GM12865 (cell line): ENCODE measurements around the gene WNT1.
A peak's percentile ranks its signal among the peaks of the same experiment; 100 is the strongest.

Experiments used
- DNase-seq: peaks from one replicate; pipeline ENCODE4 v3.0.0; 2010; ENCODE audit warnings: low read depth
- H3K4me3 ChIP-seq: 2 replicates; pipeline ENCODE4 v1.5.1; 2011; ENCODE audit warnings: mild to moderate bottlenecking, low read depth, low read length, control low read depth
- CTCF ChIP-seq: IDR thresholded peaks from 2 replicates; pipeline ENCODE4 v1.5.1; 2011; ENCODE audit warnings: low read length, control low read depth, low read depth, inconsistent platforms; ENCODE audit not compliant: insufficient read depth; ENCODE audit errors: missing control alignments

Gene WNT1

DNA sequence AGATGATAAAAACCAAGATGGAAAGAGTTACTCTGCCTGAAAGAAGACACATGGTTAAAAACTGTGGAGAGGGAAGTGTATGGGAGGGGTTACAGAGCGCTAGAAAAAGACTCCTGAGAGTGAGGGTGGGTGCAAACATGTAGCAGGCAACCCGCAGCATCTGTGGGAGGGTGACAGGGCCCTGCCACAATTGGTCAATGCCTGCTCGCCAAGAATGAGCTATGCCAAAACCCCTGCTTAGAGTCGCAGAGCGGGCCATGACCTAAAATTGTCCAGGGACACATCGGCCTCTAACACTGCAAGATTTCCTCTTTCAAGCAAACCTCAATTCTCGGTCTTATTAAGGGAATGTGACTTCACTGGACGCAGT is 39.8 kb downstream of the WNT1 start:
- H3K4me3 ChIP-seq: peak overlapping the region; percentile 86
- no peak for TF ChIP-seq CTCF
- DNase-seq: peak; percentile 56

GRCh38 chr12:49018261-49019119 is 40.4 kb downstream of the WNT1 start, which contains the start of gene PRKAG1:
TSS of gene PRKAG1 (minus strand) at chr12:49018776. CDS start at chr12:49018740, 36 bp downstream.
- peak within 1 kb of the TSS; percentile 86 for H3K4me3 ChIP-seq
- peak; percentile 98 for DNase-seq
- TF ChIP-seq CTCF: peak; percentile 59

GRCh38 chr12:49019120-49019430 is 41.0 kb downstream of the WNT1 start:
- no peak for DNase-seq
- TF ChIP-seq CTCF: no peak
- H3K4me3 ChIP-seq: peak overlapping the region; percentile 86

DNA sequence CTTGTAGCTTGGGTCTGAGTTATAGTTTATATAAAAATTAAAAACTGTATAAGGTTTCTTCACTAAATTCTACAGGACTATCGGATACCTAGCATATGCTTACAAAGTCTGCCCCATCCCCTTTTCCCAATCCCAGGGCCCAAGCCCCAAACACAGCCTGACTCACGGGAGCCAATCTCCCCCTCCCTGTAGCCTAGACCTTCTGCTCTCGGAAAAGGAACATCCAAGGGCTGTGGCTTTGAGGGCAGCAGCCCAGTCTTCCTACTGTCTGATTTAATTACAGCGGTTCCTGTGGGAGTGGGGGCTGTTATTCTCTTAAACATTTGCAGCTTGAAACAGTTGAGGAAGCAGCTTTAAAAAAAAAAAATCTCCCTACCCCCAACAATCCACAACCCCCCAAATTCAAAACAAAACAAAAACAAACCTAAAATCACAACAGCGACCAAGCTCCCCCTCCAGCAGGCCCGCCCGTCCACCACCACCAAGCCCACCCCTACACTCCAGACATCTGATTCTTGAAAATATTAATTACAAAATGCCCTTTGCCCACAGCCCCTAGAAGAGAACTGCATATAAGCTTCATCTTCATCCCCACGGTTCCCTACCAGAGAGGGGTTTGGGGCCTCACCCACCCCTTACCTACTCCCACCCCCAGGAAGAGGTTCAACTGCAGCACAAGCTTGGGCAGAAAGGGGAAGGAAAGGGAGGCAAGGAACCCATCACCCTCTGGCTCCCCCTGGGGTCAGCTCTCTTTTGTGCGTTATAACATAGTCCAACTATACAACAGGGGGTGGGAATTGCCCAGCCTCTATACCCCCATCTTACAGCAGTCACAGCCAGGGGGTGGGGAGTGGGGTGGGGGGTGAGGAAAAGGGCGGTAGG is 41.6 kb downstream of the WNT1 start:
- peak; percentile 52 for DNase-seq
- H3K4me3 ChIP-seq: peak overlapping the region; percentile 86
- peak; percentile 50 for TF ChIP-seq CTCF

DNA sequence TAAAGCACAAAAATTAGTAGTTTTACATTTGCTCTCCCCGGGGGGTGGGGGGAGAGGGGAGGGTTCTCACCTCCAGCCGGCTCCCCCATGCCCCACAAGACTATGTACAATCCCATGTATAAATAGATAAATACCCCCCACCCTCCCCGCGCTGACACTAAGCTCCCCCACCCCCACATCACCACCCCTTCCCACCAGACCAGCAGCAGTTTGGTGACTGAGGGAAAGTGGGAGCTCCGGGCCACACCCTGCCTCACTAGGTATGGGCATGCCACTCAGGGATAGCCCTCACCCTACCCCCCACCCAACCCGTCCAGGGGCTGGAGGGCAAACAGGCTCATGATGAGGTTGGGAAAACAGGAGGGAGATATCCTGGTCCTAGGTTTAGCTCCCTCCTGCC is 42.3 kb downstream of the WNT1 start:
- no peak for DNase-seq
- TF ChIP-seq CTCF: no peak
- no peak overlapping the region for H3K4me3 ChIP-seq

- DNase-seq: no peak
- H3K4me3 ChIP-seq: no peak overlapping the region
- no peak for TF ChIP-seq CTCF
Measured at GRCh38 chr12:49021292-49021915, 43.3 kb downstream of the WNT1 start.
